ENCODE data around the gene PDE8B.

PDE8B gene

DNA sequence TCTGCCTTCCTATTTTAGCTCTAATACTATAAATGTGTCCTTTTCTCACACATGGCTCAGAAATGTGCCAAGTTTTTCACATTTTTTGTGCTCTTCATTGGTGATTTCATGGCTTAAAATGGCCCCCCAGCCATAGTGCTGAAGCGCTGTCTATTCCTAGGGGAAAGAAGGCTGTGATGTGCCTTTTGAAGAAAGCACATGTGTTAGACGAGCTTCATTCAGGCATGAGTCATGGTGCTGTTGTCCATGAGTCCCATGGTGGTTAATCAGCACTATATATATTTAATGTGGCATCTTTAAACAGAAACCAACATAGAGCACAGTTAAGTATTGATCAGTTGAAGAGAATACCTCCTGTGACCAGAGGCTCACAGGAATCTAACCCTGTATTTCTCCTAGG, 55.8 kb downstream of the PDE8B start:
- TF ChIP-seq TARDBP (IDR thresholded peaks at IDR 0.05): no peak
- no peak for TF ChIP-seq ARNT (IDR thresholded peaks at IDR 0.05)
- TF ChIP-seq ZNF384 (IDR thresholded peaks at IDR 0.05): no peak
- TF ChIP-seq HDGF (IDR thresholded peaks at IDR 0.05; ENCODE audit: borderline replicate concordance): no peak
- TF ChIP-seq FOXM1 (IDR thresholded peaks at IDR 0.05; ENCODE audit: borderline replicate concordance): no peak
- no peak for TF ChIP-seq FOXA1 (IDR thresholded peaks at IDR 0.05)
- TF ChIP-seq NFRKB (IDR thresholded peaks at IDR 0.05): no peak
- TF ChIP-seq BHLHE40 (IDR thresholded peaks at IDR 0.05; ENCODE audit: borderline replicate concordance): no peak
- TF ChIP-seq SP1 (IDR thresholded peaks at IDR 0.05): no peak
- no peak for TF ChIP-seq ELF4 (IDR thresholded peaks at IDR 0.05)
- no peak for TF ChIP-seq CTBP1 (IDR thresholded peaks at IDR 0.05; ENCODE audit: borderline replicate concordance)
- TF ChIP-seq, protein P1, sequence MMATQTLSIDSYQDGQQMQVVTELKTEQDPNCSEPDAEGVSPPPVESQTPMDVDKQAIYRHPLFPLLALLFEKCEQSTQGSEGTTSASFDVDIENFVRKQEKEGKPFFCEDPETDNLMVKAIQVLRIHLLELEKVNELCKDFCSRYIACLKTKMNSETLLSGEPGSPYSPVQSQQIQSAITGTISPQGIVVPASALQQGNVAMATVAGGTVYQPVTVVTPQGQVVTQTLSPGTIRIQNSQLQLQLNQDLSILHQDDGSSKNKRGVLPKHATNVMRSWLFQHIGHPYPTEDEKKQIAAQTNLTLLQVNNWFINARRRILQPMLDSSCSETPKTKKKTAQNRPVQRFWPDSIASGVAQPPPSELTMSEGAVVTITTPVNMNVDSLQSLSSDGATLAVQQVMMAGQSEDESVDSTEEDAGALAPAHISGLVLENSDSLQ (IDR thresholded peaks at IDR 0.05): no peak
- no peak for TF ChIP-seq LEF1 (IDR thresholded peaks at IDR 0.05; ENCODE audit: borderline replicate concordance)
- TF ChIP-seq FOXK2 (IDR thresholded peaks at IDR 0.05): no peak
- no peak for TF ChIP-seq L3MBTL2 (conservative IDR thresholded peaks at IDR 0.05)
- no peak for TF ChIP-seq SUZ12 (IDR thresholded peaks at IDR 0.05)
- DNase-seq (ENCODE audit: extremely low spot score): no peak
- ChIA-PET CTCF (no interaction called here), POLR2A (no interaction called here)

DNA sequence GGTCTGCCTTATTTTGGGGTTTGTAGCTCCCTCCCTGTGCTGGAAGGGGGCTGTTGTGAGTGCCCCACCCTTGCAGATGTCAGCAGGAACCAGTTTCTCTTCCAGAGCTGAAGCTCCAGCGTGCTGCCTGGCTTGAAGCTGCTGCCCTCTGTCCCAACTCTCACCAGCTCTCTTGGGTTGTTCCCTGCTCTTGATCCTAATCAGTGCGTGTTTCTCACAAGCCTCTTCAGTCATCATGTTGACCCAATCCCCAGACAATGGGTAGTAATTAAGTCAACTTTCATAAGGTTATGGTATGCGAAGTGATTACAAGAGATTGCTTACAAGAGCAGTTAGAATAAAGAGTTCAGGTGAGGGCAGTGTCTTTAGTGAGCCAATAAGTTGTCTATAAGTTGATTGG, 57.0 kb downstream of the PDE8B start:
- DNase-seq (ENCODE audit: extremely low spot score): no peak
- ChIA-PET POLR2A (no interaction called here), CTCF (no interaction called here)
- no peak for TF ChIP-seq CTBP1 (IDR thresholded peaks at IDR 0.05; ENCODE audit: borderline replicate concordance)
- no peak for TF ChIP-seq HDGF (IDR thresholded peaks at IDR 0.05; ENCODE audit: borderline replicate concordance)
- TF ChIP-seq LEF1 (IDR thresholded peaks at IDR 0.05; ENCODE audit: borderline replicate concordance): no peak
- TF ChIP-seq SP1 (IDR thresholded peaks at IDR 0.05): no peak
- TF ChIP-seq ARNT (IDR thresholded peaks at IDR 0.05): no peak
- no peak for TF ChIP-seq FOXK2 (IDR thresholded peaks at IDR 0.05)
- TF ChIP-seq NFRKB (IDR thresholded peaks at IDR 0.05): no peak
- no peak for TF ChIP-seq ZNF384 (IDR thresholded peaks at IDR 0.05)
- no peak for TF ChIP-seq FOXA1 (IDR thresholded peaks at IDR 0.05)
- no peak for TF ChIP-seq FOXM1 (IDR thresholded peaks at IDR 0.05; ENCODE audit: borderline replicate concordance)
- no peak for TF ChIP-seq SUZ12 (IDR thresholded peaks at IDR 0.05)
- no peak for TF ChIP-seq TARDBP (IDR thresholded peaks at IDR 0.05)
- TF ChIP-seq ELF4 (IDR thresholded peaks at IDR 0.05): no peak

DNA sequence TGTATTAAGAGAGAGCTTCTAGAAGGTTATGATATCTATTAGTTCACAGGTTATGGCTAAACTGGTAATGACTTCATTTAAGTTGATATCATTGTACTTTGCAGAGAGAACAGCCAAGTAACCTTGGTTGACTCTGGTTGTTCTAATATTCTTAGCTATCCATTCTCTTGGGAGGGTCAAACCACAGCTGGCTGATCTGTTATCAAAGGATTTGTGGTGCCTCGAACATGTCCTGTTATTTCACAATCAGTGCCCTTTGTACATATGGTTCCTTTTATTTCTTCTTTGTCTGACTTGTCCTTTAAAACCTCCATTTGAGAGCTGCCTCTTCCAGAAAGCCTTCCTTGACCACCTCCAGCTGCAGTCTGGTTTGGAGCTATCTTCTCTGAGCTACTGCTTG, 61.7 kb downstream of the PDE8B start:
- DNase-seq (ENCODE audit: extremely low spot score): no peak
- CTCF ChIA-PET: no interaction called here
- POLR2A ChIA-PET: no interaction called here
- TF ChIP-seq FOXM1 (IDR thresholded peaks at IDR 0.05; ENCODE audit: borderline replicate concordance): no peak
- TF ChIP-seq FOXA1 (IDR thresholded peaks at IDR 0.05): no peak
- no peak for TF ChIP-seq ELF4 (IDR thresholded peaks at IDR 0.05)
- TF ChIP-seq SUZ12 (IDR thresholded peaks at IDR 0.05): no peak
- TF ChIP-seq SP1 (IDR thresholded peaks at IDR 0.05): no peak
- TF ChIP-seq FOXK2 (IDR thresholded peaks at IDR 0.05): no peak
- TF ChIP-seq NFRKB (IDR thresholded peaks at IDR 0.05): no peak
- TF ChIP-seq HDGF (IDR thresholded peaks at IDR 0.05; ENCODE audit: borderline replicate concordance): no peak
- TF ChIP-seq BHLHE40 (IDR thresholded peaks at IDR 0.05; ENCODE audit: borderline replicate concordance): no peak
- TF ChIP-seq CTBP1 (IDR thresholded peaks at IDR 0.05; ENCODE audit: borderline replicate concordance): no peak
- TF ChIP-seq, protein P1 (IDR thresholded peaks at IDR 0.05): no peak
- no peak for TF ChIP-seq ARNT (IDR thresholded peaks at IDR 0.05)

DNA sequence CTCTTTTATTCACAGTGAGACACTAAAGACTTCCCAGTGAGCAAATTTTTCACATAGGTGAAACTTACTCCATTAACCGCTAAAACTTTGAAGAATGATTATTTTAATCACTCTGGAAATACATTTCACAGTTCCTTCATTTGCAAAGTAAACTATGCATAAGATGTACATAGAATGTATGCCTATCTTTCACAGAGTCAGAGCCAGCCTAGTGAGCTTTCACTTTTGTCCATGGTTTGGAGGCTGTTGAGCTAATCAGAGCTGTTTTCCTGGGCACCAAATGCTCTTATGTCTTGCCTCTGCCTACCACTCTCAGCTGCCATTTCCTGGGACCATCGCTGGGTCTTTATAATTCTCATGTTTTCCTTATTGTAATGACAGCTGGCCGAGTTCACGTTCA, 67.3 kb downstream of the PDE8B start:
- CTCF ChIA-PET: no interaction called here
- TF ChIP-seq TARDBP (IDR thresholded peaks at IDR 0.05) (no peak), NFRKB (IDR thresholded peaks at IDR 0.05) (no peak), LEF1 (IDR thresholded peaks at IDR 0.05; ENCODE audit: borderline replicate concordance) (no peak), FOXK2 (IDR thresholded peaks at IDR 0.05) (no peak), FOXA1 (IDR thresholded peaks at IDR 0.05) (no peak), ZNF384 (IDR thresholded peaks at IDR 0.05) (no peak), HDGF (IDR thresholded peaks at IDR 0.05; ENCODE audit: borderline replicate concordance) (no peak), SP1 (IDR thresholded peaks at IDR 0.05) (no peak), ELF4 (IDR thresholded peaks at IDR 0.05) (no peak), SUZ12 (IDR thresholded peaks at IDR 0.05) (no peak), CTBP1 (IDR thresholded peaks at IDR 0.05; ENCODE audit: borderline replicate concordance) (no peak), FOXM1 (IDR thresholded peaks at IDR 0.05; ENCODE audit: borderline replicate concordance) (no peak), L3MBTL2 (conservative IDR thresholded peaks at IDR 0.05) (no peak), BHLHE40 (IDR thresholded peaks at IDR 0.05; ENCODE audit: borderline replicate concordance) (no peak), ARNT (IDR thresholded peaks at IDR 0.05) (no peak)
- TF ChIP-seq, protein P1 (IDR thresholded peaks at IDR 0.05): no peak
- DNase-seq (ENCODE audit: extremely low spot score): no peak
- POLR2A ChIA-PET: no interaction called here

DNA sequence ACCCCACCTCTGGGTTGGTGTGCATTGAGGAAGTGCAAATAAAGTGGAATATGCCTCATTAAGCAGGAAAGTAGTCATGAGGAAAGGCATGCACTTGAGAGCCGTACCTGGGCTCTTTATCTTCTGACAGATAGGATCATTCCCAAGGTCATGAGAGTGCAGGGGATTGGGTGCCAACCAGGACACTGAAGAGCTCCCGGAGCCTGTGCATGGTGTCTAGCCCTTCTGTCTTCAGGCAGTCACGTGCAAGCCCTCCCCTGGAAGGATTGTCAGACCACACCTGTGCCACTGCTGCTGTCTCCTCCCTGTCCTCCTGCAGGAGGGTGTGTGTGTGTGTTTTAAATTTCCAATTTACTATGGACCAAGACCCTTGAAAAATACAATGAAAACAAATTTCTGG, 69.6 kb downstream of the PDE8B start:
- CTCF ChIA-PET: no interaction called here
- TF ChIP-seq CTBP1 (IDR thresholded peaks at IDR 0.05; ENCODE audit: borderline replicate concordance) (no peak), ELF4 (IDR thresholded peaks at IDR 0.05) (no peak), ZNF384 (IDR thresholded peaks at IDR 0.05) (no peak), TARDBP (IDR thresholded peaks at IDR 0.05) (no peak), LEF1 (IDR thresholded peaks at IDR 0.05; ENCODE audit: borderline replicate concordance) (no peak), ARNT (IDR thresholded peaks at IDR 0.05) (no peak), FOXK2 (IDR thresholded peaks at IDR 0.05) (no peak), BHLHE40 (IDR thresholded peaks at IDR 0.05; ENCODE audit: borderline replicate concordance) (no peak), NFRKB (IDR thresholded peaks at IDR 0.05) (no peak)
- DNase-seq (ENCODE audit: extremely low spot score): no peak
- POLR2A ChIA-PET: no interaction called here

DNA sequence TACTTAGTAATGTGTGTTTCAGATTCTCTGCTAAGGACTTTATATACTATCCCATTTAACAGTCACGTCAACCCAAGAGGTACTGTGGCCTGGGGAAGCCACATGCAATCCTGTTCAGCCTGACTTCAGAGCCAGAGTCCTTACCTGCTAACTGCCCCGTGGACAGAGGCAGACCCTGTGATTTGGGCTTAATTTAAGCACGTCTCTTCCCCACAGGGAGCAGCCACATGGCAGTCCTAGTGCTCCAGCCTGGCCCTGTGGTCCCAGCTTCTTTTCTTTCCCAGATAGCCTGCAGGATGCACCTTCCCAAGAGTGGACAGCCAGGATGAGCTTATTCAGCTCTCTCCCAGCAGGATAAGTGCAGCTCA, 71.5 kb downstream of the PDE8B start:
- no peak for TF ChIP-seq TARDBP (IDR thresholded peaks at IDR 0.05)
- TF ChIP-seq ARNT (IDR thresholded peaks at IDR 0.05): no peak
- TF ChIP-seq L3MBTL2 (conservative IDR thresholded peaks at IDR 0.05): no peak
- TF ChIP-seq, protein P1 (IDR thresholded peaks at IDR 0.05): no peak
- no peak for TF ChIP-seq ELF4 (IDR thresholded peaks at IDR 0.05)
- no peak for TF ChIP-seq SUZ12 (IDR thresholded peaks at IDR 0.05)
- TF ChIP-seq FOXK2 (IDR thresholded peaks at IDR 0.05): no peak
- POLR2A ChIA-PET: no interaction called here
- no peak for DNase-seq (ENCODE audit: extremely low spot score)
- CTCF ChIA-PET: no interaction called here
